ENCODE measurements around the gene MMP25. TPM values are rescaled to one million over a fixed set of nuclear protein-coding genes. Genes with fewer than 3 reads are reported as not detected.

MMP25 gene
- total RNA-seq, 1 experiment from 2014 or later = 18.4 TPM

Other genes with a start within 250 kb of the MMP25 start
- not detected in 2 replicates for gene PRSS41, start 248.1 kb upstream of the MMP25 start, total RNA-seq (2014; rRNA removed; shearing (Covaris generic))
- gene PRSS21, start 229.3 kb upstream of the MMP25 start, total RNA-seq (2014; rRNA removed; shearing (Covaris generic)) = 0.42 and 1.5 TPM in 2 replicates
- gene ZG16B, start 216.3 kb upstream of the MMP25 start, total RNA-seq (2014; rRNA removed; shearing (Covaris generic)) = not detected in 2 replicates
- gene PRSS22, start 188.4 kb upstream of the MMP25 start, total RNA-seq (2014; rRNA removed; shearing (Covaris generic)) = 0.80 and 0.85 TPM in 2 replicates
- gene FLYWCH2, start 163.3 kb upstream of the MMP25 start, total RNA-seq (2014; rRNA removed; shearing (Covaris generic)) = 55.2 and 94.1 TPM in 2 replicates
- 22.7 and 33.5 TPM in 2 replicates for gene FLYWCH1, start 134.6 kb upstream of the MMP25 start, total RNA-seq (2014; rRNA removed; shearing (Covaris generic))
- gene KREMEN2, start 82.3 kb upstream of the MMP25 start, total RNA-seq (2014; rRNA removed; shearing (Covaris generic)) = 17.6 and 20.9 TPM in 2 replicates
- 62.6 and 65.6 TPM in 2 replicates for gene PAQR4, start 77.2 kb upstream of the MMP25 start, total RNA-seq (2014; rRNA removed; shearing (Covaris generic))
- gene PKMYT1, start 66.1 kb upstream of the MMP25 start, total RNA-seq (2014; rRNA removed; shearing (Covaris generic)) = 85.4 and 94.0 TPM in 2 replicates
- 0.21 and 0.48 TPM in 2 replicates for gene CLDN9, start 33.6 kb upstream of the MMP25 start, total RNA-seq (2014; rRNA removed; shearing (Covaris generic))
- 426 and 528 TPM in 2 replicates for gene CLDN6, start 28.4 kb upstream of the MMP25 start, total RNA-seq (2014; rRNA removed; shearing (Covaris generic))
- gene TNFRSF12A, start 26.2 kb upstream of the MMP25 start, total RNA-seq (2014; rRNA removed; shearing (Covaris generic)) = 144 and 171 TPM in 2 replicates
- 114 and 156 TPM in 2 replicates for gene HCFC1R1, start 22.6 kb upstream of the MMP25 start, total RNA-seq (2014; rRNA removed; shearing (Covaris generic))
- 69.1 and 81.4 TPM in 2 replicates for gene THOC6, start 22.5 kb upstream of the MMP25 start, total RNA-seq (2014; rRNA removed; shearing (Covaris generic))
- gene BICDL2, start 9.6 kb upstream of the MMP25 start, total RNA-seq (2014; rRNA removed; shearing (Covaris generic)) = 0.69 and 2.0 TPM in 2 replicates
- 7.9 and 9.9 TPM in 2 replicates for gene IL32, start 19.1 kb downstream of the MMP25 start, total RNA-seq (2014; rRNA removed; shearing (Covaris generic))
- gene ZSCAN10, start 52.7 kb downstream of the MMP25 start, total RNA-seq (2014; rRNA removed; shearing (Covaris generic)) = 217 and 238 TPM in 2 replicates
- 40.2 and 41.2 TPM in 2 replicates for gene ZNF205, start 66.0 kb downstream of the MMP25 start, total RNA-seq (2014; rRNA removed; shearing (Covaris generic))
- 5.5 and 6.3 TPM in 2 replicates for gene ZNF213, start 88.5 kb downstream of the MMP25 start, total RNA-seq (2014; rRNA removed; shearing (Covaris generic))
- not detected in 2 replicates for gene OR1F1, start 141.6 kb downstream of the MMP25 start, total RNA-seq (2014; rRNA removed; shearing (Covaris generic))
- gene ZNF200, start 188.6 kb downstream of the MMP25 start, total RNA-seq (2014; rRNA removed; shearing (Covaris generic)) = 9.1 and 13.1 TPM in 2 replicates
- 0.14 TPM in 1 of 2 replicates, not detected in the other for gene MEFV, start 210.1 kb downstream of the MMP25 start, total RNA-seq (2014; rRNA removed; shearing (Covaris generic))
- 32.4 and 47.5 TPM in 2 replicates for gene ZNF263, start 236.9 kb downstream of the MMP25 start, total RNA-seq (2014; rRNA removed; shearing (Covaris generic))